Activated B cell treated with CpG ODN at 0.5 μM for 24 hours (primary cell): ENCODE results near the gene IL36A. TPM values are rescaled to one million over a fixed set of nuclear protein-coding genes. Genes with fewer than 3 reads are reported as not detected.

Source experiments
- ATAC-seq: fragments of 200-7000 bp; cut with Tn5 transposase; one replicate; pipeline ENCODE4 v1.10.0; 2021; ENCODE audit warnings: low read depth, mild to moderate bottlenecking, moderate library complexity
- CTCF ChIA-PET: fragments of 350-600 bp; sonication (Branson Sonifier 250); formaldehyde crosslinking; loops from one replicate; lab custom pipeline; 2021; ENCODE audit warnings: antibody characterized with exemption; lab: Charles Lee
- POLR2A ChIA-PET: fragments of 350-600 bp; sonication (Branson Sonifier 250); formaldehyde crosslinking; loops from one replicate; lab custom pipeline; 2021; ENCODE audit warnings: antibody characterized with exemption; lab: Charles Lee
- DNase-seq: peaks from one replicate; pipeline ENCODE4 v3.0.0; 2022
- H3K27ac Mint-ChIP-seq: one replicate; pipeline ENCODE4 v1.8.0; 2020; ENCODE audit warnings: mixed read lengths
- H3K27me3 Mint-ChIP-seq: one replicate; pipeline ENCODE4 v1.8.0; 2021; ENCODE audit warnings: mixed read lengths
- H3K36me3 Mint-ChIP-seq: one replicate; pipeline ENCODE4 v1.8.0; 2021; ENCODE audit warnings: low read depth, mixed read lengths
- H3K4me1 Mint-ChIP-seq: one replicate; pipeline ENCODE4 v1.8.0; 2021; ENCODE audit warnings: mixed read lengths
- H3K4me3 Mint-ChIP-seq: one replicate; pipeline ENCODE4 v1.8.0; 2020; ENCODE audit warnings: mild to moderate bottlenecking, mixed read lengths
- H3K9me3 Mint-ChIP-seq: one replicate; pipeline ENCODE4 v1.8.0; 2020; ENCODE audit warnings: mixed read lengths
- CTCF ChIP-seq: fragments of 200-600 bp; IDR thresholded peaks from one replicate; pipeline ENCODE4 v1.8.0; 2022; ENCODE audit warnings: antibody characterized with exemption, mild to moderate bottlenecking
- intact Hi-C: fragments of 100-400 bp; cut with micrococcal nuclease; formaldehyde crosslinking; loops from one replicate; pipeline ENCODE4 v1.15.1; 2024
- total RNA-seq: library from RNA; stranded (reverse); gene quantifications from 2 replicates; pipeline ENCODE4 v1.2.3, GENCODE V29; 2022

Gene IL36A
- total RNA-seq, 1 donor from 2014 or later, result not detected

- Mint-ChIP-seq H3K27ac (no peak overlapping the region), H3K4me3 (no peak overlapping the region), H3K4me1 (no peaks in the 10 kb centered on the region), H3K9me3 (peaks cover 20% of the 10 kb centered on the region), H3K27me3 (peaks cover 35% of the 10 kb centered on the region), H3K36me3 (no peaks in the 10 kb centered on the region)
- no peak for TF ChIP-seq CTCF
- DNase-seq, result no peak
- ATAC-seq, result no peak
- intact Hi-C loops, result no loop called here
- ChIA-PET CTCF (no interaction called here), POLR2A (no interaction called here)
Measured at GRCh38 chr2:113000436-113000835, 4.8 kb upstream of the IL36A start.

- H3K9me3 Mint-ChIP-seq, result peaks cover 20% of the 10 kb centered on the region
- peaks cover 33% of the 10 kb centered on the region for H3K27me3 Mint-ChIP-seq
- no peak overlapping the region for H3K4me3 Mint-ChIP-seq
- POLR2A ChIA-PET, result no interaction called here
- no peak overlapping the region for H3K27ac Mint-ChIP-seq
- DNase-seq (no peak), ATAC-seq (no peak)
- TF ChIP-seq CTCF, result no peak
- no peaks in the 10 kb centered on the region for H3K4me1 Mint-ChIP-seq
- no peaks in the 10 kb centered on the region for H3K36me3 Mint-ChIP-seq
- CTCF ChIA-PET, result no interaction called here
- intact Hi-C loops, result no loop called here
Measured at GRCh38 chr2:113002677-113003076, 2.6 kb upstream of the IL36A start.

GRCh38 chr2:113007250-113007649 is 2.0 kb downstream of the IL36A start:
- ATAC-seq (no peak), DNase-seq (no peak)
- TF ChIP-seq CTCF, result no peak
- no peaks in the 10 kb centered on the region for H3K4me1 Mint-ChIP-seq
- no peak overlapping the region for H3K27ac Mint-ChIP-seq
- CTCF ChIA-PET, result no interaction called here
- H3K4me3 Mint-ChIP-seq, result no peak overlapping the region
- POLR2A ChIA-PET, result no interaction called here
- H3K27me3 Mint-ChIP-seq, result peaks cover 28% of the 10 kb centered on the region
- no peaks in the 10 kb centered on the region for H3K36me3 Mint-ChIP-seq
- no peaks in the 10 kb centered on the region for H3K9me3 Mint-ChIP-seq
- intact Hi-C loops, result no loop called here

GRCh38 chr2:113009622-113010021 is 4.4 kb downstream of the IL36A start:
- CTCF ChIA-PET, result no interaction called here

GRCh38 chr2:113010088-113010487 is 4.8 kb downstream of the IL36A start:
- no peak for TF ChIP-seq CTCF
- DNase-seq, result no peak
- no peak for ATAC-seq
- CTCF ChIA-PET, result no interaction called here
- H3K9me3 Mint-ChIP-seq, result no peaks in the 10 kb centered on the region
- H3K4me3 Mint-ChIP-seq, result no peak overlapping the region
- H3K4me1 Mint-ChIP-seq, result no peaks in the 10 kb centered on the region
- peaks cover 17% of the 10 kb centered on the region for H3K27me3 Mint-ChIP-seq
- intact Hi-C loops, result no loop called here
- H3K27ac Mint-ChIP-seq, result no peak overlapping the region
- POLR2A ChIA-PET, result no interaction called here
- no peaks in the 10 kb centered on the region for H3K36me3 Mint-ChIP-seq

More at GRCh38 chr2:113009622-113010021, 4.4 kb downstream of the IL36A start:
- Mint-ChIP-seq H3K27me3 (peaks cover 17% of the 10 kb centered on the region), H3K36me3 (no peaks in the 10 kb centered on the region), H3K9me3 (no peaks in the 10 kb centered on the region), H3K27ac (no peak overlapping the region), H3K4me3 (no peak overlapping the region), H3K4me1 (no peaks in the 10 kb centered on the region)
- intact Hi-C loops, result no loop called here
- TF ChIP-seq CTCF, result no peak
- POLR2A ChIA-PET, result no interaction called here
- ATAC-seq, result no peak
- no peak for DNase-seq
